ENCODE measurements around the gene ARHGAP24.

Gene ARHGAP24

GRCh38 chr4:85724791-85725563, 250.0 kb downstream of the ARHGAP24 start:
- Histone ChIP-seq H3K27ac (ENCODE audit: low read depth, low read length) (peak overlapping the region; percentile 90), H3K4me3 (ENCODE audit: insufficient read depth, low read length, poor library complexity, severe bottlenecking) (no peak overlapping the region), H3K27me3 (ENCODE audit: low read length) (no peaks in the 10 kb centered on the region), H3K9ac (ENCODE audit: low read length) (peak overlapping the region; percentile 51), H3F3A (ENCODE audit: insufficient read depth) (peaks cover 22% of the 10 kb centered on the region), H4K20me1 (ENCODE audit: low read depth, low read length) (no peaks in the 10 kb centered on the region), H2AFZ (ENCODE audit: low read depth, low read length, severe bottlenecking) (peak overlapping the region; percentile 69), H3K36me3 (ENCODE audit: low read length) (no peaks in the 10 kb centered on the region), H3K79me2 (ENCODE audit: insufficient read depth, low read length) (no peaks in the 10 kb centered on the region), H3K9me2 (replicated peaks; ENCODE audit: insufficient read depth, low read length) (no peaks in the 10 kb centered on the region), H3K4me2 (ENCODE audit: low read depth, low read length, poor library complexity, severe bottlenecking) (peak overlapping the region; percentile 60), H3K9me3 (ENCODE audit: insufficient read depth, low read length) (no peaks in the 10 kb centered on the region)
- TF ChIP-seq, protein P1, sequence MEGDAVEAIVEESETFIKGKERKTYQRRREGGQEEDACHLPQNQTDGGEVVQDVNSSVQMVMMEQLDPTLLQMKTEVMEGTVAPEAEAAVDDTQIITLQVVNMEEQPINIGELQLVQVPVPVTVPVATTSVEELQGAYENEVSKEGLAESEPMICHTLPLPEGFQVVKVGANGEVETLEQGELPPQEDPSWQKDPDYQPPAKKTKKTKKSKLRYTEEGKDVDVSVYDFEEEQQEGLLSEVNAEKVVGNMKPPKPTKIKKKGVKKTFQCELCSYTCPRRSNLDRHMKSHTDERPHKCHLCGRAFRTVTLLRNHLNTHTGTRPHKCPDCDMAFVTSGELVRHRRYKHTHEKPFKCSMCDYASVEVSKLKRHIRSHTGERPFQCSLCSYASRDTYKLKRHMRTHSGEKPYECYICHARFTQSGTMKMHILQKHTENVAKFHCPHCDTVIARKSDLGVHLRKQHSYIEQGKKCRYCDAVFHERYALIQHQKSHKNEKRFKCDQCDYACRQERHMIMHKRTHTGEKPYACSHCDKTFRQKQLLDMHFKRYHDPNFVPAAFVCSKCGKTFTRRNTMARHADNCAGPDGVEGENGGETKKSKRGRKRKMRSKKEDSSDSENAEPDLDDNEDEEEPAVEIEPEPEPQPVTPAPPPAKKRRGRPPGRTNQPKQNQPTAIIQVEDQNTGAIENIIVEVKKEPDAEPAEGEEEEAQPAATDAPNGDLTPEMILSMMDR (IDR thresholded peaks at IDR 0.05; ENCODE audit: insufficient read depth, low read length, poor library complexity, severe bottlenecking) = no peak
- no peak for TF ChIP-seq EZH2phosphoT487 (conservative IDR thresholded peaks at IDR 0.05; ENCODE audit: low read length)

- Histone ChIP-seq H3K9me3 (ENCODE audit: insufficient read depth, low read length) (no peaks in the 10 kb centered on the region), H3K4me2 (ENCODE audit: low read depth, low read length, poor library complexity, severe bottlenecking) (peak overlapping the region; percentile 60), H3K36me3 (ENCODE audit: low read length) (no peaks in the 10 kb centered on the region), H3K4me3 (ENCODE audit: insufficient read depth, low read length, poor library complexity, severe bottlenecking) (no peak overlapping the region), H3K9me2 (replicated peaks; ENCODE audit: insufficient read depth, low read length) (no peaks in the 10 kb centered on the region), H3K27ac (ENCODE audit: low read depth, low read length) (peak overlapping the region; percentile 90), H2AFZ (ENCODE audit: low read depth, low read length, severe bottlenecking) (peak overlapping the region; percentile 69), H3K9ac (ENCODE audit: low read length) (peak overlapping the region; percentile 51), H3F3A (ENCODE audit: insufficient read depth) (peaks cover 22% of the 10 kb centered on the region), H4K20me1 (ENCODE audit: low read depth, low read length) (no peaks in the 10 kb centered on the region), H3K27me3 (ENCODE audit: low read length) (no peaks in the 10 kb centered on the region), H3K79me2 (ENCODE audit: insufficient read depth, low read length) (no peaks in the 10 kb centered on the region)
- TF ChIP-seq, protein P1 (IDR thresholded peaks at IDR 0.05; ENCODE audit: insufficient read depth, low read length, poor library complexity, severe bottlenecking) = no peak
- no peak for TF ChIP-seq EZH2phosphoT487 (conservative IDR thresholded peaks at IDR 0.05; ENCODE audit: low read length)
These were observed 250.8 kb downstream of the ARHGAP24 start for GRCh38 chr4:85725721-85726170.

DNA sequence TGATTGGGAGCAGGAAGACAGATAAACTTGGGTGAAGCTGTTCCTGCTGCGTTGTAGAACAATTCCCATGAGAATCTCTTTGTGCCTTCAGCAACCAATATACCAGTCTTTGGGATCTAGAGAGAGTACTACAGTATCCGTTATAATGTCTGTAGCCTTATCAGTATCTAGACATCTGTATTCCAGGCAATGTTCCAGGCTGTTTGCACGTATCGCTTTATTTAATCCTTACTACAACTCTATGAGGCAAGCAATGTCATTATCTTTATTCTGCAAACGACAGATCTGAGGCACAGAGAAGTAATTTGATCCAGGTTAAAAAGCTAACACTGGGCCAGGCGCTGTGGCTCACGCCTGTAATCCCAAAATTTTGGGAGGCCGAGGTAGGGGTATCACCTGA, 251.6 kb downstream of the ARHGAP24 start:
- H3K4me2 ChIP-seq (ENCODE audit: low read depth, low read length, poor library complexity, severe bottlenecking) = peak overlapping the region; percentile 60

GRCh38 chr4:85728464-85728863, 253.5 kb downstream of the ARHGAP24 start:
- Histone ChIP-seq H3K36me3 (ENCODE audit: low read length) (no peaks in the 10 kb centered on the region), H3K9me3 (ENCODE audit: insufficient read depth, low read length) (no peaks in the 10 kb centered on the region), H3K79me2 (ENCODE audit: insufficient read depth, low read length) (no peaks in the 10 kb centered on the region), H4K20me1 (ENCODE audit: low read depth, low read length) (no peaks in the 10 kb centered on the region), H3K4me2 (ENCODE audit: low read depth, low read length, poor library complexity, severe bottlenecking) (no peak overlapping the region), H3K27me3 (ENCODE audit: low read length) (no peaks in the 10 kb centered on the region), H3K27ac (ENCODE audit: low read depth, low read length) (no peak overlapping the region), H3K9ac (ENCODE audit: low read length) (no peak overlapping the region), H3K4me3 (ENCODE audit: insufficient read depth, low read length, poor library complexity, severe bottlenecking) (no peak overlapping the region), H3K9me2 (replicated peaks; ENCODE audit: insufficient read depth, low read length) (no peaks in the 10 kb centered on the region), H3F3A (ENCODE audit: insufficient read depth) (peaks cover 16% of the 10 kb centered on the region), H2AFZ (ENCODE audit: low read depth, low read length, severe bottlenecking) (no peak overlapping the region)
- TF ChIP-seq EZH2phosphoT487 (conservative IDR thresholded peaks at IDR 0.05; ENCODE audit: low read length) = no peak
- TF ChIP-seq, protein P1 (IDR thresholded peaks at IDR 0.05; ENCODE audit: insufficient read depth, low read length, poor library complexity, severe bottlenecking) = no peak

More for the DNA sequence above, 251.6 kb downstream of the ARHGAP24 start:
- Histone ChIP-seq H3K27me3 (ENCODE audit: low read length) (no peaks in the 10 kb centered on the region), H3K27ac (ENCODE audit: low read depth, low read length) (peak overlapping the region; percentile 90), H2AFZ (ENCODE audit: low read depth, low read length, severe bottlenecking) (no peak overlapping the region), H3F3A (ENCODE audit: insufficient read depth) (peaks cover 17% of the 10 kb centered on the region), H3K9ac (ENCODE audit: low read length) (no peak overlapping the region; the same call in 1 of the 2 replicates), H4K20me1 (ENCODE audit: low read depth, low read length) (no peaks in the 10 kb centered on the region), H3K36me3 (ENCODE audit: low read length) (no peaks in the 10 kb centered on the region), H3K4me3 (ENCODE audit: insufficient read depth, low read length, poor library complexity, severe bottlenecking) (no peak overlapping the region), H3K9me3 (ENCODE audit: insufficient read depth, low read length) (no peaks in the 10 kb centered on the region), H3K9me2 (replicated peaks; ENCODE audit: insufficient read depth, low read length) (no peaks in the 10 kb centered on the region), H3K79me2 (ENCODE audit: insufficient read depth, low read length) (no peaks in the 10 kb centered on the region)
- TF ChIP-seq EZH2phosphoT487 (conservative IDR thresholded peaks at IDR 0.05; ENCODE audit: low read length) = no peak
